IPS-18a (cell line): ENCODE results near the gene FAM72C.
"Not testable (repeated sequence)": the region's sequence is repeated elsewhere in the genome, so short reads cannot be mapped to it uniquely, and the experiment has no call there.

Source experiments
- H3K27ac ChIP-seq: one replicate; pipeline ENCODE4 v1.5.1; 2013; ENCODE audit warnings: low read length
- H3K27me3 ChIP-seq: one replicate; pipeline ENCODE4 v1.6.1; 2013; ENCODE audit warnings: mild to moderate bottlenecking, low read length; ENCODE audit not compliant: control insufficient read depth, insufficient read depth
- H3K36me3 ChIP-seq: one replicate; pipeline ENCODE4 v1.6.1; 2013; ENCODE audit warnings: low read depth, low read length; ENCODE audit not compliant: control insufficient read depth
- H3K4me1 ChIP-seq: one replicate; pipeline ENCODE4 v1.6.1; 2013; ENCODE audit warnings: low read depth, low read length; ENCODE audit not compliant: control insufficient read depth
- H3K4me3 ChIP-seq: one replicate; pipeline ENCODE4 v1.5.1; 2013; ENCODE audit warnings: low read length
- H3K9ac ChIP-seq: one replicate; pipeline ENCODE4 v1.6.1; 2013; ENCODE audit warnings: mild to moderate bottlenecking, low read length, moderate library complexity
- H3K9me3 ChIP-seq: one replicate; pipeline ENCODE4 v1.6.1; 2013; ENCODE audit warnings: low read depth, low read length; ENCODE audit not compliant: control insufficient read depth

The FAM72C gene

DNA sequence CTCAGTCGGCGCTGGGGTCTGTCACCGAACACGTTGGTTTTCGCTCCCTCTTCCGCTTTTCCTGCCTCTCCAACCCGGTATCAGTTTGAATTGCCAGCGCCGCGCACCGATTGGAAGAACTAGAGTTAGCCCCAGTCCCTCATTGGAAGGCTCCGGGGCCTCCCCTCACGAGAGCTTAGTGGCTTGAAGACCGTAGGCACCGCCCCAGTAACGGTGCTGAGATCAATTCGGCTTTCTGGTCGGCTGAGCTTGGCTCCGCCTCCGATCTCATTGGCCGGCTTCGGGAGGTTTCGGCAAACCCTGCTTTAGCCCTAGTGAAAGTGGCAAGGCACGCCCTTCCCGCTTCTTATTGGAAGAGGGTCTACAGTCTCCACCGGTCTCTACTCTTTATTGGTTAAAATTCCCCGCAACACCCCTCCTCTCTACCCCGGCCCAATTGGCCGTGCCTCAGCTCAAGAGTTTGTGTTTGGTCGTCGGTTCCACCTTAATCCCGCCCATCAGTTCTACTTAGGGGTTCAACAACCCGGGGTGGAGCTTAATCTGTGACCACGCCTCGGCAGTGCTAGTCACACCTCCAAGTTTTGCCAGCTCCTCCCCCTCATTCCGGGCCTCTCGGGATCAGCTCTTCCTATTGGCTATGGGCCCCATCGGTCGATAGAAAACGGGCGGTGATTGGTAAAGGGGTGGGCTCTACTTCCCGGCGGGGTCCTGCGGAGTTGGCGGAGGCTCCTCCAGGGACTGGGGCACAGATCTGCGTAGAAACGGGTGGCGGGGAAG is at the start of gene FAM72C:
TSS of gene FAM72C (minus strand) at position 63 of the 777 bp plus-strand sequence. CDS start 845 bp downstream, outside the sequence.
- not testable (repeated sequence) for H3K27me3 ChIP-seq, H3K9me3 ChIP-seq

GRCh38 chr1:144020001-144020738 is 48.4 kb upstream of the FAM72C start:
- not testable (repeated sequence) for H3K9me3 ChIP-seq, H3K9ac ChIP-seq, H3K27ac ChIP-seq, H3K36me3 ChIP-seq, H3K27me3 ChIP-seq, H3K4me1 ChIP-seq, H3K4me3 ChIP-seq

More for the DNA sequence above, at the start of gene FAM72C:
- H3K4me1 ChIP-seq, H3K36me3 ChIP-seq, H3K27ac ChIP-seq, H3K4me3 ChIP-seq, H3K9ac ChIP-seq: not testable (repeated sequence)

- not testable (repeated sequence) for H3K27me3 ChIP-seq, H3K27ac ChIP-seq, H3K9ac ChIP-seq, H3K36me3 ChIP-seq, H3K4me3 ChIP-seq, H3K9me3 ChIP-seq, H3K4me1 ChIP-seq
These were observed 47.3 kb upstream of the FAM72C start for GRCh38 chr1:144019101-144019500.

DNA sequence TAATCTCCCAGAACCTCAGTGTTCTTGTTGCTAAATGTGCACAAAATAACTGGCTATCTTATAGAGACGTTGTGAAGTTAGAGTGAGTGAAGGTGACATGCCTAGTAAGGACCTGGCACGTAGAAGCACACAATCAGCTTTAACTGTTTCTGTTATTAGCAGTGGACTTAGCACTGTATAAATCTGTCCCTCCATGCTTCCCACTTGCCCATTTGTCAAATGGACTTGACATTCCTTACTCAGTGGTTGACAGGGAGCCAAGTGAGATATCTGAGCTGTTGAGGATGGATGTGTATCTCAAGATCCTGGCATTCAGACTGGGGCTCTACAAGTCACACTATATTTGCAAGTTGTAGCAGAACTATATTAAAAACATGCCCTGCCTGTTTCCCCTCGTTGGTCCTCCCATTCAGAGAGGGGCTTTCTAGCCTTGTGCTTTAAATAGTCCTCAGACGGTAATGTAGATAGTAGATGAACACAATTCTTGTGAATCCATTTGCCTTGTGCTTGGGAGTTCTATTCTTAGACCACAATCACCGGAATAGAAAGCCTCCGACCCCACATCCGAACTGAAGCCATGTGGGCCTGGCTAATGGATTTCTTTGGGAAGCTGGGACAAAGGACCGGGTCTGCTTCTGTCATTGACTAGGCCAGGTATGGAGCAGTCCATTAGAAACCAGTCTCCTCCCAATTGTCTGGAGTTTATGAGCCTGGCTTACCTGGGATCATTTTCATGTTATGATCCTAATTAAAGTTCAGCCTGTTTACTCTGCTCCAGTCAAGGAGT is 43.6 kb upstream of the FAM72C start:
- H3K9me3 ChIP-seq, H3K36me3 ChIP-seq, H3K27ac ChIP-seq, H3K4me1 ChIP-seq, H3K4me3 ChIP-seq, H3K27me3 ChIP-seq, H3K9ac ChIP-seq: not testable (repeated sequence)

- not testable (repeated sequence) for H3K27me3 ChIP-seq, H3K4me1 ChIP-seq
These were observed 42.7 kb upstream of the FAM72C start for GRCh38 chr1:144014528-144014927.

DNA sequence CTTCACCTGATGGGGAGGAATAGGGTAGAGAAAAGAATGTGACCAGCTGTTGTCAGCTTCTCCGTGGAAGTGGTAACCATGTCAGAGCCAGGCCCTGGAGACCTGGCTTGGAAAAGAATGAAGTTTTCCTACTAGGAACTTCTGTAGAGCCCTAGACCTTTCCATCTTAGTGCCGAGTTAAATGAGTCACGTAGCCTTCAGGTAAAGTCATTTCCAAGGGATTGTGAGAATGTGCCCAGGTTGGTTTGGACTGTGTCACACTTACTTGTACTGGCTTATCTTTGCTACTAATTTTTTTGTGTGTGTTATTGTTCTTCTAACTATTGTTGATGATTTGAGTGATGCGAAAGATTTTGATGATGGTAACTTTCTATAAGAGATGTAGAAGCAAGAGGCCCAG is 42.3 kb upstream of the FAM72C start:
- not testable (repeated sequence) for H3K9ac ChIP-seq, H3K27ac ChIP-seq, H3K4me3 ChIP-seq, H3K9me3 ChIP-seq, H3K4me1 ChIP-seq, H3K27me3 ChIP-seq, H3K36me3 ChIP-seq

More at GRCh38 chr1:144014528-144014927, 42.7 kb upstream of the FAM72C start:
- H3K9me3 ChIP-seq, H3K36me3 ChIP-seq, H3K4me3 ChIP-seq, H3K27ac ChIP-seq, H3K9ac ChIP-seq: not testable (repeated sequence)

DNA sequence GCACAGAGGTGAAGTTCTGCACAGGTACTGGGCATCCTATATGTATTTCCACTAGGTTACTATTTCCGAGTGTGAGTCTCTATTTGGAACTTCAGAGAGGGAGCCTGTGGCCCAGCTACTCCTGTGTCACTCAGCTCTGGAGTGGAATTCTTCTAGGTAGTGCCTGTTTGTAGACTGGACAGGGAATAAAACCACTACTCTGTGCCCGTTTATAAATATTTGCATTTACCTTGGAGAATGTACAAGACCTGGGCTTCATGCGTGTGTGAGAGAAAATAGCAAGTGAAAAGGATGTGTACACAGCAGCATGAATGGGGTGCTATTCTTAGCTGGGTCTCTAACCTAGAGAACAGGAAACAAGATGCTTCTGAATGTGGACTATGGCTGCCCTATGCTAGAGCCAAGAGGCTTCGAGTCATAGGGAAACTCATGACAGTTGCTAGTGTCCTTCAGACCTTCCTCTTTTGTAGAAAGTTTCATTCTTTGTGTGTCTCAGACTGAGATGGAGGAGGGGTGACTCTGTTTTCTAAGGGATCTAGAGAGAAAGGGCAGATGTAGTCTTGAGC is 40.5 kb upstream of the FAM72C start:
- H3K4me1 ChIP-seq, H3K4me3 ChIP-seq, H3K27ac ChIP-seq, H3K9me3 ChIP-seq, H3K9ac ChIP-seq, H3K36me3 ChIP-seq, H3K27me3 ChIP-seq: not testable (repeated sequence)

DNA sequence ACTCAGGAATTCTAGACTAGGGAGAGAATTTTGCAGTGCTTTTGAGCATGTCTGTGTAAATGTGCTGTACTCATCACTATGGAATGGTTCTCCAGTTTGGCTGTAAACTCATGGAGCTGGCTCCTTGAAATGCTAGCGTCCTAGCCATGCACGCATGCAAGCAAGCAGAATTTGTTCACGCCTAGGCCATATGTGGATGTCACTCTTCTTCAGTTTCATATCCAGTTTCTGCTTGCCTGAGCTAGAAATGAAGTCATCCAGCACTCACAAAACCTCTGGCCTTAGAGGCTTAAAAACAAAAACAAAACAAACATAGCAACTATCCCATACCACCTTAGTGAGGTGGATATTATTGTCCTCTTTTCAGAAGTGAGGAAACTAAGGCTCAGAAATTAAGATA is 37.6 kb upstream of the FAM72C start:
- not testable (repeated sequence) for H3K9ac ChIP-seq, H3K27me3 ChIP-seq, H3K27ac ChIP-seq, H3K36me3 ChIP-seq, H3K4me3 ChIP-seq, H3K9me3 ChIP-seq, H3K4me1 ChIP-seq

DNA sequence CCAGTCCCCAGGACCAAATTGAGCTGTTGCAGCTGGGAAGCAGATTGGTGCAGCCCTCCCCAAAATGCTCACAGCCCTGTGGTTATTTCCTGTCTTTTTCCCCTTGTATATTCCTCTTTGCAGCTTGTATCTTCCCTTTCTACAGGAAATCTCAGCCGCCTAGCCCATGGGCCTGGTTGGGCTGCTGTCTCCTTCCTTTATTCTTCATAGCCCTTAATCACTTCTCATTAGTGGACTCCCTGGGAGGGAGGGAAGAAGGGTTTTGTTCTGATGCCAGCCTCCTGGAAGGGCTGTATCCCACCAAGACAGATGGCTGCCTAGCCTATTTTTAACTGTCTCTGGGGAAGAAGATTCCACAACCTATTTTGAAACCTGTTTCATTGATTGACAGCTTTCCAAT is 32.5 kb upstream of the FAM72C start:
- H3K9me3 ChIP-seq, H3K27ac ChIP-seq, H3K36me3 ChIP-seq, H3K9ac ChIP-seq, H3K4me3 ChIP-seq, H3K4me1 ChIP-seq, H3K27me3 ChIP-seq: not testable (repeated sequence)

- not testable (repeated sequence) for H3K4me3 ChIP-seq, H3K9ac ChIP-seq, H3K9me3 ChIP-seq, H3K27ac ChIP-seq, H3K36me3 ChIP-seq, H3K4me1 ChIP-seq, H3K27me3 ChIP-seq
These were observed 31.7 kb upstream of the FAM72C start for GRCh38 chr1:144003306-144004029.
